ENCODE measurements around the gene PDILT.
"Not testable (repeated sequence)": the region's sequence is repeated elsewhere in the genome, so short reads cannot be mapped to it uniquely, and the experiment has no call there.

Gene PDILT

GRCh38 chr16:20322696-20323095 is 81.8 kb downstream of the PDILT start:
- no peak for TF ChIP-seq EZH2 (IDR thresholded peaks at IDR 0.05)
- no peak for TF ChIP-seq FOXP2 (optimal IDR thresholded peaks at IDR 0.05; ENCODE audit: control extremely low read depth, extremely low read length, insufficient read depth)
- no peak for TF ChIP-seq POLR2AphosphoS5 (IDR thresholded peaks at IDR 0.05; ENCODE audit: borderline replicate concordance, low read depth, low read length)

GRCh38 chr16:20321671-20322070 is 82.9 kb downstream of the PDILT start:
- Histone ChIP-seq H3K9ac (ENCODE audit: insufficient read length) (no peak overlapping the region), H3K4me3 (no peak overlapping the region), H3K27ac (no peak overlapping the region), H3K36me3 (ENCODE audit: insufficient read depth, low read length) (no peaks in the 10 kb centered on the region), H3K9me3 (ENCODE audit: low read depth, low read length) (no peaks in the 10 kb centered on the region)
- TF ChIP-seq EZH2 (IDR thresholded peaks at IDR 0.05) (no peak), POLR2AphosphoS5 (IDR thresholded peaks at IDR 0.05; ENCODE audit: borderline replicate concordance, low read depth, low read length) (no peak), FOXP2 (optimal IDR thresholded peaks at IDR 0.05; ENCODE audit: control extremely low read depth, extremely low read length, insufficient read depth) (no peak)
- DNase-seq (ENCODE audit: low read depth, low spot score), result no peak

More at GRCh38 chr16:20322696-20323095, 81.8 kb downstream of the PDILT start:
- H3K36me3 ChIP-seq (ENCODE audit: insufficient read depth, low read length), result no peaks in the 10 kb centered on the region
- H3K9ac ChIP-seq (ENCODE audit: insufficient read length), result no peak overlapping the region
- DNase-seq (ENCODE audit: low read depth, low spot score), result no peak
- no peak overlapping the region for H3K27ac ChIP-seq
- no peaks in the 10 kb centered on the region for H3K9me3 ChIP-seq (ENCODE audit: low read depth, low read length)
- no peak overlapping the region for H3K4me3 ChIP-seq

GRCh38 chr16:20321051-20321450 is 83.5 kb downstream of the PDILT start:
- H3K4me3 ChIP-seq; DNase-seq (ENCODE audit: low read depth, low spot score); H3K27ac ChIP-seq; H3K36me3 ChIP-seq (ENCODE audit: insufficient read depth, low read length); H3K9me3 ChIP-seq (ENCODE audit: low read depth, low read length); H3K9ac ChIP-seq (ENCODE audit: insufficient read length): not testable (repeated sequence)

- H3K27ac ChIP-seq, result no peak overlapping the region
- H3K36me3 ChIP-seq (ENCODE audit: insufficient read depth, low read length), result no peaks in the 10 kb centered on the region
- TF ChIP-seq POLR2AphosphoS5 (IDR thresholded peaks at IDR 0.05; ENCODE audit: borderline replicate concordance, low read depth, low read length) (no peak), FOXP2 (optimal IDR thresholded peaks at IDR 0.05; ENCODE audit: control extremely low read depth, extremely low read length, insufficient read depth) (no peak), EZH2 (IDR thresholded peaks at IDR 0.05) (no peak)
- H3K4me3 ChIP-seq, result no peak overlapping the region
- DNase-seq (ENCODE audit: low read depth, low spot score), result no peak
- H3K9me3 ChIP-seq (ENCODE audit: low read depth, low read length), result no peaks in the 10 kb centered on the region
- H3K9ac ChIP-seq (ENCODE audit: insufficient read length), result no peak overlapping the region
These were observed 83.9 kb downstream of the PDILT start for GRCh38 chr16:20320592-20320991.

GRCh38 chr16:20320178-20320577 is 84.4 kb downstream of the PDILT start:
- H3K4me3 ChIP-seq, result no peak overlapping the region
- no peak for DNase-seq (ENCODE audit: low read depth, low spot score)
- H3K9ac ChIP-seq (ENCODE audit: insufficient read length), result no peak overlapping the region
- no peak for TF ChIP-seq EZH2 (IDR thresholded peaks at IDR 0.05)
- no peak for TF ChIP-seq POLR2AphosphoS5 (IDR thresholded peaks at IDR 0.05; ENCODE audit: borderline replicate concordance, low read depth, low read length)
- no peak for TF ChIP-seq FOXP2 (optimal IDR thresholded peaks at IDR 0.05; ENCODE audit: control extremely low read depth, extremely low read length, insufficient read depth)
- H3K9me3 ChIP-seq (ENCODE audit: low read depth, low read length), result no peaks in the 10 kb centered on the region
- no peaks in the 10 kb centered on the region for H3K36me3 ChIP-seq (ENCODE audit: insufficient read depth, low read length)
- no peak overlapping the region for H3K27ac ChIP-seq

- Histone ChIP-seq H3K9ac (ENCODE audit: insufficient read length) (no peak overlapping the region), H3K27ac (no peak overlapping the region), H3K4me3 (no peak overlapping the region), H3K36me3 (ENCODE audit: insufficient read depth, low read length) (no peaks in the 10 kb centered on the region), H3K9me3 (ENCODE audit: low read depth, low read length) (no peaks in the 10 kb centered on the region)
- DNase-seq (ENCODE audit: low read depth, low spot score), result no peak
- TF ChIP-seq FOXP2 (optimal IDR thresholded peaks at IDR 0.05; ENCODE audit: control extremely low read depth, extremely low read length, insufficient read depth), result no peak
- TF ChIP-seq POLR2AphosphoS5 (IDR thresholded peaks at IDR 0.05; ENCODE audit: borderline replicate concordance, low read depth, low read length), result no peak
- no peak for TF ChIP-seq EZH2 (IDR thresholded peaks at IDR 0.05)
These were observed 85.1 kb downstream of the PDILT start for GRCh38 chr16:20319406-20319805.

- Histone ChIP-seq H3K36me3 (ENCODE audit: insufficient read depth, low read length) (no peaks in the 10 kb centered on the region), H3K4me3 (no peak overlapping the region), H3K9ac (ENCODE audit: insufficient read length) (no peak overlapping the region), H3K9me3 (ENCODE audit: low read depth, low read length) (no peaks in the 10 kb centered on the region), H3K27ac (no peak overlapping the region)
- no peak for DNase-seq (ENCODE audit: low read depth, low spot score)
- TF ChIP-seq EZH2 (IDR thresholded peaks at IDR 0.05) (no peak), FOXP2 (optimal IDR thresholded peaks at IDR 0.05; ENCODE audit: control extremely low read depth, extremely low read length, insufficient read depth) (no peak), POLR2AphosphoS5 (IDR thresholded peaks at IDR 0.05; ENCODE audit: borderline replicate concordance, low read depth, low read length) (no peak)
These were observed 86.1 kb downstream of the PDILT start for GRCh38 chr16:20318437-20318836.

GRCh38 chr16:20318006-20318405 is 86.5 kb downstream of the PDILT start:
- H3K9ac ChIP-seq (ENCODE audit: insufficient read length), result no peak overlapping the region
- H3K9me3 ChIP-seq (ENCODE audit: low read depth, low read length), result no peaks in the 10 kb centered on the region
- no peak overlapping the region for H3K27ac ChIP-seq
- TF ChIP-seq POLR2AphosphoS5 (IDR thresholded peaks at IDR 0.05; ENCODE audit: borderline replicate concordance, low read depth, low read length) (no peak), EZH2 (IDR thresholded peaks at IDR 0.05) (no peak), FOXP2 (optimal IDR thresholded peaks at IDR 0.05; ENCODE audit: control extremely low read depth, extremely low read length, insufficient read depth) (no peak)
- no peak overlapping the region for H3K4me3 ChIP-seq
- H3K36me3 ChIP-seq (ENCODE audit: insufficient read depth, low read length), result no peaks in the 10 kb centered on the region
- DNase-seq (ENCODE audit: low read depth, low spot score), result no peak

GRCh38 chr16:20317117-20317516 is 87.4 kb downstream of the PDILT start:
- Histone ChIP-seq H3K36me3 (ENCODE audit: insufficient read depth, low read length) (no peaks in the 10 kb centered on the region), H3K9ac (ENCODE audit: insufficient read length) (no peak overlapping the region), H3K9me3 (ENCODE audit: low read depth, low read length) (no peaks in the 10 kb centered on the region), H3K27ac (no peak overlapping the region), H3K4me3 (no peak overlapping the region)
- TF ChIP-seq FOXP2 (optimal IDR thresholded peaks at IDR 0.05; ENCODE audit: control extremely low read depth, extremely low read length, insufficient read depth) (no peak), POLR2AphosphoS5 (IDR thresholded peaks at IDR 0.05; ENCODE audit: borderline replicate concordance, low read depth, low read length) (no peak), EZH2 (IDR thresholded peaks at IDR 0.05) (no peak)
- DNase-seq (ENCODE audit: low read depth, low spot score), result no peak

Measured in SK-N-MC (cell line).